SK-N-DZ (cell line): ENCODE data around the gene ZNF608.

Source experiments
- DNase-seq: peaks from one replicate; pipeline ENCODE4 v3.0.0-alpha.2; 2015; ENCODE audit warnings: low spot score

The ZNF608 gene

DNA sequence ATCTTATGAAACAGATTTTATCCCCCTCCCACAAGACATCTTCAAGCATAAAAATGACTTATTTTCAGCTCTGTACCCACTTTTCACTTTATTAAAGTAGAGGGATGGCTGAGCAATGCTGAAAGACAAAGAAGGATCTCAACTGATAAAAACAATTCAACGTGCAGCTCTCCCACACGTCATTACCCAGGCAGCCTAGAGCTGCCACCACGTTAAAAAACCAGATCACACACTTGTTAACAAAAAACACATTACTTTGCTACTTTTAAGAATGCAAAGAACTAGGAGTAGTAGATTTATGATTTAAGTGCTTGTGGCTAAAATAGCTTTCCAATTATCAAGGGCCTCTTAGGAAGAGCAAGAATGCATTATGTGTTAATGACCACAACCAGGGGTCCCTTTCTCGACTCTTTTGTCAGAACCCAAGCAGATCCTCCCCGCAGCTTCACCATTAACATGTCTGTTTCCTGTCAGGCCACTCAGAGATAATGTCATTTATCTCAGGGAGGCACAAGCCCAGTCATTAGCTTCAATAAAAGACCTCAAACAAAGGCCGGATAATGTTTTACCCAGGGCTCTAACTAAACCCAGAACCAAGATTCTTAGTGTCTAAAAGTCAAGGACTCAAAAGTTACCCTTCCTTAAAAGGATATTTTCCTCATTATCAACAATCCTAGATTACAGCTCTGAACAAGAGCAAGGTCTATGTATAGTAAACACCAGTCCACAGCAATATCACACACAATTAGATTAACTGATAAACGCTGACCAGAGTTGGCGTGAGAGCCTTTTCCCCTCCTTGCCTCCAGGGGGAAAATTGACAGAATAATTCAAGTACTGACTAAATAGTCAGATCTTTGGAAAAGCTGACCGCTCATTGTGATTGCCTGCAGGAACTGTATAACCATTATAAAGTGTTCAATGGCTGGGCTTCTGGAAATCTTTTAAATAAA lies 7.5 kb downstream of the ZNF608 start:
- DNase-seq, result peak; percentile 99

DNA sequence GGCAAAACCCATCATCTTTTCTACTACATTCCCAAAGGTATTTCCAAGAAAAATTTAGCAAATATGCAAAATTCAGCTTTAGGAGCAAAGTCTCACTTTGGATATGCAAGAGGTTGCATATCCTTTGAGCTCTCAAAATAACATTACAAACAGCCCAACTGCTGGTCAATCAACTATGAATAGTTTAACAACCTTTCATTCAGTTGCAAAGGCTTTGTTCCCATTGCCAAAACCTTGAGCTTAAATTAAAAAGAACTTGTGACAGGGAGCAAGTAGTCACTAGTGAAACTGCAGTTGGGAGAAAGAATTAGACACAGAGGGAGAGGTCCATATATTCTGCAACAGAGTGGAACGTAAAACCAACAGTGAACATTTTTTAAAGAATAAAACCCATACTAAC lies 8.8 kb downstream of the ZNF608 start:
- no peak for DNase-seq

DNA sequence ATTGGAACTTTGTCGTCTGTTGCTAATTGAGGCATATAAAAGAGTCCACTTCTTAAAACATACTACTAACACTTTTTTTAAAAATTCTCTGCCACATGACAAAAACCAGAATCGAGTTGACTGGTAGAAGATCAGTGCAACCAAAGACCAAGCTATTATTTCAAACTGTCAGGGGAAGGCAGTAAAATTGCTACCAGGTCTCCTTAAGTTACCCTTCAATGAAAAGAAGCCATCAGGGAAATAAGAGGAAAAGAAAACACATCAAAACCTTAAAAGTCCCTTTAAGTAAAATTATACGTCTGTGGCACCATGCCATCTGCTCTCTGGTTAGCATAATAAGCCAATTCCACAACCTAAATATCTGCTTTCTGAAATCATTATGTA lies 9.6 kb downstream of the ZNF608 start:
- no peak for DNase-seq

DNA sequence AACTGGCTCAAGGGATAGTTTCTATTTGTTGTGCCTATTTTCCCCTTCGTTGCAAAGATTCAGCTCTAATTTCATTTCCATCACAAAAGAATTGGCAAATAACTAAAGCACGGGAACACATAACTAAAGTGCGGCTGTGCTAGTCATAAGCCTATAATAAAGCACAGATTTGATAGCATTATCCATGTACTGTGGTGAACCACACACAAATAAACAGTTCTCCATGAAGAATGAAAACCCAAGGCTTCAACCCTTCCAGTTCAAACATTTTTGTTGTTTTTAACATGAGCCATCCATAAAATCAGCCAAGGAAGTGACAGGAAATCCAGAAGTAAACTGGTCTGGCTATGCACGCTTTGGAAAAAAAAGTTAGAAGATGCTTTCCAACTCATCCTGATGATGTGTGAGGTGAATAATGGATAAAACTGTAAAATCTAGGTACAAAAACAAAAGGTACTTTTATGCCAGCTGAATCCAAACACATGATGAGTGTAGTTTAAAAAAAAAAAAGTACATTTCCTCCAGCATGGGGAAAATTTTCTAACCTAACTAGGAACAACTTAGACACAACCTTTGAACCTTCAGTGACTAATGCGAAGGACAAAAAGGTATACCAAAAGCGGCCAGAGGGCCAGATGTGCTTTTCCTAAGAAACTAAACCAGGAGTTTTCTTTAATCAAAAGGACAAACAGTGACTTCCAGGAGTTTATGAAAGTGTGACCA lies 10.2 kb downstream of the ZNF608 start:
- DNase-seq, result no peak

DNA sequence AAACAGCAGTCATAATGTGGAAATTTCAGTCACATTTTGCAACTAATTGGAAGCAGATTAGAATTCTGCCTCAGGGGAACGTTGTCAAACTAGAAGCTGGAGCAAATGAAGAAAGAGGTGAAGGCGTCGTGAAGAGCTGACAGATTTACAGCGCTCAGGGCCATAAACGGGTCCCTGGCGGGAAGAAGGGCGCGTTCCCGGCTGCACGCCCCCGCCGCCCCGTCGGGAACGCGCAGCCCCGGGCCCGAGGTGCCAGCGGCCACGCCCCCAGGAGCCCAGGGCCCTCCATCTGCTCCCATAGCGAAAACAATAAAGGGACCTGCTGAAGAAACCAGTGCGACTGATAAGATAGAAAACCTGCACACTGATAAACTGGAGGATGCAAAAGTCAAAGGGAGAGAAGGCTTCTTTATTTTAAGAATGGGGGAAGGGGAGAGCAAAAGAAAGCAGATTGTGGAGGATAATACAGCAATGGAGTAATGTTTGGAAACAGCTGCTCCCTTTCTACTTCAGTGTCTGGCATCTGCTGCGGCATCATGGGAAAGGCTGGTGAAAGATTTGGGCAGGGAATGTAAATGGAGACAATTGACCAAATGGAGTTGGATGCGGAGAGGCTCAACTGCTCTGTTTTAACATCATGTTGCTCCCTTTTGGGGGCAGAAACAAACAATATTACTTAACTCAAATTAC lies 11.1 kb downstream of the ZNF608 start:
- DNase-seq, result peak; percentile 54

DNA sequence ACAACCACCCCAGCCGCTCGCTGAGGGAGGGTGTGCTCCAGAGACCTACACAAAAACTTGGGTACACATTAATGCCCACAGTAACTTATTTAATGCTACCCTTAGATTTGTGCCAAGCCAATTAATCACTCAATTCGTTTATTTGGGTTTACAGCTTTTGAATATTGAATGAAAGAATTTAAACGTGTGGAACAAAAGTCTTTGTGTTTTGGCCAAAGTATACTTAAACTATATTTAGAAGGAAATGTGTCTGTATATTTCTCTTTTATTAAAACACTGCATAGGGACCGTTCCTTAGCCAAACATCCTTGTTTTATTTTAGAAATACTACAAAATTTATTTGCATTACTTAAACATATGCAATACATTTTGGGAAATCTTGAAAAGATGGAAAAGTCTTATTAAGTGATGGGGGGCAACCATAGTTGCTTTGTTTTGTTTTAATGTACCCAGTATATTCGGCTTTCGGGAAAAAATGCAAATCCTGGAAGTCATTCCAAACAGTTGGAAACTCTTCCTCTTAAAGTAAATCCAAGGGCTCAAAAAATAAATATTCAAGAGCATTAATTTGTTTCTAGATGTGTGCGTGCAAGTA lies 11.8 kb downstream of the ZNF608 start:
- no peak for DNase-seq

DNA sequence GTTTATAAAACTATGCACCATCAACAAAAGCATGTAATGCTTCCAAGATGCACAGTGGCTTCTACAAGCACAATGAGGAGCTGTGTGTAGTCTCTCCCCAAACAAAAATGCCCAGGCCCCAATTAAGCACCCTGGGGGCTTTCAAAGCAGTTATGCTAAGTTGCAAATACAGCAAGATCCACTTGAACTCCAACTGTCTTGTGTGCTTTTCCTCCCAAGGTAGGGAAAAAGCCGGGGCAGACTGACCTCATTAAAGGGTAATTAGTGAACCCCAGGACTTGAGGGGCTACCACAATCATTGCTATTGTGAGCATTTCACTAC lies 13.1 kb downstream of the ZNF608 start:
- DNase-seq, result no peak

DNA sequence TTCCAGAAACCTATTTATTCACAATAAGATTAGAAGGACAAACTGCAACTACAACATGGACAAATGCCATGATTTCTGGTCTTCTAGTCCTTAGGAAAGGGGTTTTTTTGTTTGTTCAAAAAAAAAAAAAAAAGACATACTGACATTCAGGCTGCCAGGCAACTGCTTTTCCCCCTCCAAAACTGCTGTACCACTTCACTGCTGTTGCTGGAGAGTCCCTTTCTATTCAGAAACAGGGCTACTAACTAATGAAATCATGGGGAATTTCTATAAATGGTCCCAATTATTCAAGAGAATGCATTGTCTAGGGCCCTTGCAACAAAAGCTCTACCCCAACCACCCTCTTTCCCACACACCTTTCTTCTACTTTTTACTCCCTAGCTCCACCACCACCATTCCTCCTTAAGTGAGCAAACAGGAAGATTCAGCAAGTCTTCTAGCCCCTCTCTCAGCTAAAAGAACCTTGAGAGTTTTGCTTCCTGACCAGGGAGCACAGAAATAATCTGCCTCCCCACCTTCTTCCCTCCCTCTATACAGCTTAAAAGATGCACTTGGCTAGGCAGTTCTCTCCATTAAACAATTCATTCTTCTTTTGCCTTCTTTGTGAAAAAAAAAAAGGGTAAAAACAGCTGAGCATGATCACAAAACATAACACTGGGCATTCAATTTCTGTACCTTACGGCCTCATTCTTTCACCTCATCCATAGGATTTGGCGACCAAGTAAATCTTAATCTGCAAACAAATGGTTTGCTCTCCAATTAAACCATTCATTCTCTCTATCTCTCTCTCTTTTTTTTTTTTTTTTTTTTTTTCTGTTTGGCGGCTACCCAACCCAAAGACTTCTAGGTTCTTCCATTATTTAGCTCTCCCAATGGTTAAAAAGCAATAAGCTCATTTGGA lies 13.8 kb downstream of the ZNF608 start:
- DNase-seq, result no peak

DNA sequence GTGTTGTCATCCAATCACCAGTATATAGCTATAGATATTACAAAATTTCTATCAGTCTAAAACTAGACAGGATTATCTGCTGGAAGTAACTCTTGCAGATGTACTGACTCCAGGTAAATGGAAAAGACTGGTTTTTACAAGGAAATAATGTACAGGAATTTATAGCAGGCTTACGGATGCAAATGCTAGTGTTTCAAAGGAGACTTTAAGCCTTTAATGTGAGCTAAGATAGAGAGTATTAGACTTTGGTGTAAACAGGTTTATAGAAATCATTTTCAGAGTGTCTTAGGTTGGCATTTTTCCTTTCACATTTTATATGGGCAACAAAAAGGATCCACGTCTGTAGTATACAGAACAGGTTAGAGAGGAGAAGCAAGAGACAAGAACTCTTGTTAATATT lies 16.1 kb downstream of the ZNF608 start:
- DNase-seq, result no peak

DNA sequence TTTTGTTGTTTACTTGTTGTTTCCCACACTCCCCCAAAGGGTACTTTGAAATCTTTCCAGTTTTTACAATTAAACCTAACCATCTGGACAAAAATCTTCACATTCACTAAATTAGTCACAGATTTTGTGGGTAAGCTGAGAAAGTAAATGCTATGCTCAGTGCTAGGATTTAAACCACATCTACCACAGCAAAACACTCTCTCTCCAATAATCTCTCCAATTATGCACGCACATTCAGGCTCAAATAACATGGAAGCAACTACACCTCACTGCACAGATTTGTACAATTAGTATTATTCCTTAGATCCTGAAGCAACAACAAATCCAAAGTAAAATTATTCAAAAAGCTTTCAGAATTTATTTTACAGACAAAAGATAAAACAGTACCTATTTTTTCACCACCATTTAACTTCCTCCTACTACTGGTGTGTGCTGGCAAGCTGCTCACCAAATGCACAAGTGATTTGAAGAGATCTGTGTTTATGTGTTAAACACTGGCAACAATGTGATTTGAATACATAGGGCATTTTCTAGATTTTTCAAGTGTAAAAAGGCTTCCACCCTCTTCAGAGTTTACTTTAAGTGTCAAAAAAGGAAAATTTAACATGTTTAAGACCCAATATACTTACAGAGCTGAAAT lies 16.6 kb downstream of the ZNF608 start:
- no peak for DNase-seq

DNA sequence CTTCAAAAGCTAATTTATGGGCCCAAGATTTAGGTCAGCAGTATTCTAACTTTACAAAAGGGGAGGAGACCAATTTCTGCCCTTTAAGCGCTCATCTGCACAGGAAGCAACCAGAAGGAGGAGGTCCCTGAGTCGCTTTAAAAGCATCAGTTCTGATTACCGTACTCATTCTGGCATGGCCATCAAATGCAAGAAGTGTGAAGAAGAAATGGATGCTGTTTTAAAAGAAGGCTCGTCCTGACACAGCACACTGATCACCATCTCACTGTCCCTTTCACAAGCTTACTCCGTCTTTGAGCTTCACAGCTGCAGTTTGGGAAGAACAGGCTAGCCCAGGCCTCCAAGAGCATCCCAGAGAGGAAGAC lies 17.5 kb downstream of the ZNF608 start:
- no peak for DNase-seq

DNA sequence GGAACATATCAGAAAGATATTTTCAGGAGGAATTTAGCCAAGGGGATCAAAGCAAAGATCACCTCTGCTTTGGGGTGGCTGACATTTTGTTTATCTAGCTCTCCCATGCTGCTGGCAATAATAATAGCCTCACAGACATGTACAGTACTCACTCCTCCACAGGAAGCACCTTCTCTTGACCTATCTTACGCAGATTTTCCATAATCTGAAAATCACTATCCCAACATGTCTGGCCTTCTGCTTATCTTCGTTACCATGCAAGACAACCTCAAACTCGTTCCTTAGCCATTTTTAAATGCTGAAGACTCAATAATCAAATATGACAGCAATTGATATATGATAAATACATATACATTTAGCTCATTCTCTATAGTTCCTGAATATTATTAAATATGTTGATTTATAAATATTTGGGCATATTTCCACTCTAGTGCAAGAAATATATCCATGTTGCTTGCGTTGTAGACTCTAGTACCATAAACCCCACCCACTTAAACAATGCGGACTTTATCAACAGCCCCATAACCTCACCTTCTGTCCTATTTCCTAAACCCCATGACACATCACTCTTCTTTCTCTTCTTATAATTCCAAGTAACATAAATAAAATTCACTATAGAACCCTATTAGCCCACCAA lies 18.0 kb downstream of the ZNF608 start:
- no peak for DNase-seq

DNA sequence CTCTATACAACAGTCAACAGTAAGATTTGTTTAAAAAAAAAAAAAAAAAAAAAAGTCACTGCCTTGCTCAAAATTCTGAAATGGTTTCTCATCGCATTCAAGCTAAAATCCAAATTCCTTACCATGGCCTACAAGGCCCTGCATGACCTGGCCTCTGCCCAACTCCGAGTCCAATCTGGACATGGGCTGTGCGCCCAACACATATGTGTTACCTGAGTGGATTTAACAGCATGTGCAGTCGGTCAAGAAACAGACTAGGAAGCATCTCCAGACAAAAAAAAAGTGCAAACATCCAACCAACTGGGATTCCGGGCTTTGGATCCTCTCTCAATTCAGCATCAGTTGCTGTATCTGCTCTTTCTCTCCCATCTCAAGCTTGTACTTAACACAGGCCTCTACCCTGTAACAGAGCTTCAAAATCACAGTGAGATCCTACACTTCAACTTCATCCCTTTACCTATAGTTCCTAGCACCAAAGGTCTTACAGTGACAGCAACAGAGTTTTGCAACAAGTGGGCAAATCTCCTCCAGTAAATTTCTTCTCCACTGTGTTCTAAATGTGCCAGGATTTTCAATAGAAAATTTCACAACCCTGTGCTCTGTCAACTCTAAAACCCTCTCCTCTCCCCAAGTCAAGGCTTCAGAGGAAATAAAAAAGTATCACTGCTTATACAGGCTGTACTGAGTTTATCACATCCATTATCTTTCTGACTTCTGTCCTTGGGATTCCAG lies 19.6 kb downstream of the ZNF608 start:
- no peak for DNase-seq

DNA sequence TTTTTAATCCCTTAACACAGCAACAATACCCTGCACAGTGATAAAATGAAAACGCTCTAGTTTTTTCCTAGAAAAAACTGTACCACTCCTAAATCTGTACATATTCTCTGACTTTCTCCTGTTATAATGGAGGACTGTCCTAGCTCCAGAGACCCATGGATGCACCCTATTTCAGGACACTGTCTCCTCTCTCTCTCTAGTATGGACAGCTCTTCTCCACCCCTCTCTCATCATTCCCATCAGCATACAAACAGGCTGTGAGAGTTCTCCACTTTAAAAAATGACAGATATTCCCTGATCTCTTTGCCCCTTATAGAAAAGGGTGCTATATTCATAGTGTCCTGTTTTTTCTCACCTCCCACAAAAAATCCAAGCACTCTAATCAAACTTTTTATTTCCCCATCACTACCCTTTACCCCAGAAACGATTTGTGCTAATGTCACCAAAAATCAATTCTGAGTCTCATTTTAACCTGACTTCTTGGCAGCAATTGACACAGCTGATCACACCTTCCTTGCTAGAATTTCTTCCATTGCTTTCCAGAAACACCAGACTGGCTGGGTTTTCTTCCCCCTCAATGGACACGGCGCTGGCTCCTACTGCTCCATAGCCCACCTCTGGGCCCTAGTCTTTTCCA lies 20.7 kb downstream of the ZNF608 start:
- no peak for DNase-seq

DNA sequence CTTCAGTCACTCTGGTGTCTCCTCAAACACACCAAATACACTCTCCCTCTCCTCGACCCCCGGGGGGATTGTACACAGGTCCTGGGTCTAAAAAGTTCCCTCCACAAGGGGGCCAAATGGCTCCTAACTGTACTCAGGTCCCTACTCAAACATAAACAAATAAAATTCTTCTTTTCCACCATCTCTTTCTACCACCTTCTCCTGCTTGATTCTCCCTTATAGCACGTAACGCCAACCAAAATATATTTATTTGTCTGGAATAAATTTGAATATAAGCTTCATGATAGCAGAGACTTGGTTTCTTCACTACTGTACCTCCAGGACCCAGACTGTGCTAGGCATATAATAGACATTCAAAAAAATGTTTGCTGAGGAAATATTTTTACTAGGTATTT lies 21.4 kb downstream of the ZNF608 start:
- DNase-seq, result peak; percentile 37

DNA sequence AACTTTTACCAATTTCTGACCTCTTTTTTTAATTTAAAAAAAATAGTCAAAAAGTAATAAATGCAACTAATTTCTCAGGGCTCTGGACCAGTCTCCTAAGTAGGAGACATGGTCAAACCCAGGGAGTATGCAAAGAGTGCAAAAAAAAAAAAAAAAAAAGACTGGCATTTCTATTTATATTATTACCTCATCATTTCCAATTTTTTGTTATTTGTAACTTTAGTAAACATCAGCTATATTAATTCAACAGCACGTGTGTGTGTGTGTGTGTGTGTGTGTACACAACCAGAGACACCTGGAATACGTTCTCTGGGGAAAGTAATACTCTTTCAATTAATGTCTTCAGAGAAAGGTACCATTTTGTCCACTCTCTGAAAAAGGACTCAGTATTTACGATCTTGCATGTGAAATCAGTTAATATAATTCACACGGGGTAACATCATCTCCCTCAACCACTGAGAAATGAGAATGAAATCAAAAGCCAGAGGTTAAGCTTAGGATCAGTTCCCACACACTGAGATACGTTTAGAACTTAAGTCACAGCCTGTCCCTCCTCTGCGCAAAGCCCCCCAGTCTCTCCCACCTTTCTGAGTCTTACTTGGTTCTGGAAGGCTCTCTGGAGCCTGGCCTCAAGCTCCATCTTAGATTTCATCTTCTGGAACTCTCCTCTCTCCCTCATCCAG lies 21.9 kb downstream of the ZNF608 start:
- no peak for DNase-seq

DNA sequence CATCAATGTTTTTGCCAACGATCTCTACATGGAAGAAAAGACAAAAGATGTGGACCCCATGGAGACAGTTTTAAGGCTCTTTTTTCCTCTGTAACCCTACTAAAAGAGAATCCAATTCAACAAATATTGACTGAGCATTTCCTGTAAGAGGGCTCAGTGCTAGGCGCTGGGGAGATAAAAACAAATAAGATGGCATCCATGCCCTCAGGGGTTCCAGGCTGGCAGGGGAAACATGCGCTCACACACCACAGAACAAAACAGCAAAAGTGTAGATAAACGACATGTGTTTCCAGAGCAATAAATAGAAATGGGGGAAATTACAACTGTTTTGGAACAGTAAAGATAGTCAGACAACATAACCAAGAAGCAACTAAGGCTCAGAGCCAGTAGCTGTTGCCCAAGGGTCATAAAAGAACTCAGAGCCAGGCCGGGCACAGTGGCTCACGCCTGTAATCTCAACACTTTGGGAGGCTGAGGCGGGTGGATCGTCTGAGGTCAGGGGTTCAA lies 25.2 kb downstream of the ZNF608 start:
- DNase-seq, result no peak

DNA sequence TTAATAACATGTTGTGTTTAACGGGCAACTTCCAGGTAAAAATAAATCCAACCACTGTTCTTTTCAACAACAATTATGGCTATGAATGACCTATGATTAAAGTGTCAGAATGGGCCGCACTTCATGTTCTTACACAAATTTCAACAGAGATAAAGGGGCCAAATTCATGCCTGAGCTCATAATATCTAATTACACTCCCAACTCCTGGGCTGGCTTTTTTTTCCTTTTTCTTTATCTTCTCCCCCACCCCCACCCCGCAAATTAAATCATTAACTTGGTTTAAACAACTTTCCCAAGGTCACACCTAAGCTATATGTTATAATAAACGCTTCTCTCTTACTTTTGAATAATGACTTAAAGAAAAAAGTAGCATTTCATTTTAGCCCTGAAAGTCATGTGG lies 25.8 kb downstream of the ZNF608 start:
- no peak for DNase-seq
